B cell (primary cell): ENCODE results near the gene SMURF2. TPM values are rescaled to one million over a fixed set of nuclear protein-coding genes. Genes with fewer than 3 reads are reported as not detected.

ENCODE experiments used
- ATAC-seq: fragments of 200-7000 bp; cut with Tn5 transposase; one replicate; pipeline ENCODE4 v1.10.0; 2021; ENCODE audit warnings: low read depth, mild to moderate bottlenecking, moderate number of reproducible peaks, moderate library complexity
- CTCF ChIA-PET: fragments of 350-600 bp; sonication (Branson Sonifier 250); formaldehyde crosslinking; loops from one replicate; lab custom pipeline; 2021; ENCODE audit warnings: antibody characterized with exemption, inconsistent platforms; lab: Charles Lee
- POLR2A ChIA-PET: fragments of 350-600 bp; sonication (Branson Sonifier 250); formaldehyde crosslinking; loops from one replicate; lab custom pipeline; 2021; ENCODE audit warnings: antibody characterized with exemption; lab: Charles Lee
- DNase-seq: peaks from one replicate; pipeline ENCODE4 v3.0.0; 2013
- H2AFZ ChIP-seq: 2 replicates; pipeline ENCODE4 v1.6.1; 2012; ENCODE audit warnings: mild to moderate bottlenecking, low read depth, low read length; ENCODE audit not compliant: insufficient read depth, poor library complexity, severe bottlenecking
- H3K27ac ChIP-seq, 2 donors: 1 replicate in 1 of 2; 2 replicates in 1 of 2; pipeline ENCODE4 v1.5.1; 2012 to 2013; ENCODE audit warnings: low read length in 2 of 2, mild to moderate bottlenecking in 2 of 2, moderate library complexity in 1 of 2
- H3K27me3 ChIP-seq, 4 experiments: fragments of 200-600 bp in 1 of 4; sonication (generic) in 1 of 4; replicated peaks in 1 of 4; 1 replicate in 2 of 4; 2 replicates in 2 of 4; pipeline versions ENCODE4 v1.6.1 to v1.7.0; 2013 to 2016; ENCODE audit warnings: low read length in 3 of 4, mild to moderate bottlenecking in 2 of 4, mixed read lengths in 1 of 4, moderate library complexity in 1 of 4; ENCODE audit not compliant: insufficient read depth in 4 of 4, control insufficient read depth in 3 of 4; ENCODE audit errors: control extremely low read depth in 1 of 4
- H3K36me3 ChIP-seq, 2 experiments: replicated peaks in 1 of 2; 1 replicate in 1 of 2; 2 replicates in 1 of 2; pipeline versions ENCODE4 v1.6.1 to v1.7.1; 2013; ENCODE audit warnings: low read length in 1 of 2; ENCODE audit not compliant: insufficient read depth in 2 of 2, control insufficient read depth in 1 of 2; ENCODE audit errors: control extremely low read depth in 1 of 2, extremely low read depth in 1 of 2
- H3K4me1 ChIP-seq, 2 donors: fragments of 200-600 bp in 1 of 2; sonication (generic) in 1 of 2; 1 replicate in 1 of 2; 2 replicates in 1 of 2; pipeline versions ENCODE4 v1.5.1 to v1.6.1; 2013 to 2017; ENCODE audit warnings: low read length in 2 of 2; ENCODE audit not compliant: control insufficient read depth in 2 of 2, insufficient read depth in 2 of 2
- H3K4me2 ChIP-seq: replicated peaks from 2 replicates; pipeline ENCODE3; 2012; ENCODE audit warnings: mild to moderate bottlenecking, low read depth, low read length; ENCODE audit not compliant: poor library complexity, severe bottlenecking
- H3K4me3 ChIP-seq, 5 experiments: fragments of 200-600 bp in 1 of 5; sonication (generic) in 1 of 5; 1 replicate in 3 of 5; 2 replicates in 2 of 5; pipeline versions ENCODE4 v1.5.1 to v1.7.0; 2011 to 2016; ENCODE audit warnings: low read length in 4 of 5, mild to moderate bottlenecking in 4 of 5, low read depth in 2 of 5, control low read depth in 1 of 5, moderate library complexity in 1 of 5; ENCODE audit not compliant: insufficient read depth in 1 of 5; ENCODE audit errors: control extremely low read depth in 1 of 5, extremely low read depth in 1 of 5
- H3K79me2 ChIP-seq: fragments of 200-600 bp; sonication (generic); one replicate; pipeline ENCODE4 v1.6.0; 2016; ENCODE audit warnings: low read length; ENCODE audit not compliant: control insufficient read depth, insufficient read depth
- H3K9ac ChIP-seq: fragments of 200-600 bp; sonication (generic); 2 replicates; pipeline ENCODE4 v1.6.1; 2017; ENCODE audit warnings: mild to moderate bottlenecking, low read length, moderate library complexity
- H3K9me3 ChIP-seq, 3 donors: one replicate each; pipeline versions ENCODE4 v1.6.1 to v1.7.1; 2013; ENCODE audit warnings: low read length in 2 of 3; ENCODE audit not compliant: control insufficient read depth in 2 of 3, insufficient read depth in 1 of 3; ENCODE audit errors: control extremely low read depth in 1 of 3
- H4K20me1 ChIP-seq: 2 replicates; pipeline ENCODE4 v1.6.0; 2012; ENCODE audit warnings: mild to moderate bottlenecking, low read length; ENCODE audit not compliant: insufficient read depth, control insufficient read depth, poor library complexity, severe bottlenecking
- H3K27ac Mint-ChIP-seq: one replicate; pipeline ENCODE4 v1.8.0; 2021; ENCODE audit warnings: mixed read lengths
- H3K27me3 Mint-ChIP-seq: one replicate; pipeline ENCODE4 v1.8.0; 2021; ENCODE audit warnings: mixed read lengths
- H3K4me1 Mint-ChIP-seq: one replicate; pipeline ENCODE4 v1.8.0; 2021; ENCODE audit warnings: mixed read lengths
- H3K4me3 Mint-ChIP-seq: one replicate; pipeline ENCODE4 v1.8.0; 2021; ENCODE audit warnings: mixed read lengths
- H3K9me3 Mint-ChIP-seq: one replicate; pipeline ENCODE4 v1.8.0; 2022; ENCODE audit warnings: mixed read lengths; ENCODE audit not compliant: insufficient read depth
- EZH2 ChIP-seq: IDR thresholded peaks from 2 replicates; pipeline ENCODE4 v1.6.1; 2012; ENCODE audit warnings: borderline replicate concordance, low read depth, mild to moderate bottlenecking, moderate library complexity, low read length; ENCODE audit not compliant: insufficient read depth, poor library complexity, severe bottlenecking
- WGBS: methylation state at CpG from one replicate; pipeline ENCODE4 v1.1.5; 2013; ENCODE audit warnings: missing lambda C conversion rate; ENCODE audit not compliant: insufficient coverage; 5-methylcytosine and 5-hydroxymethylcytosine counted together
- intact Hi-C: fragments of 100-400 bp; cut with micrococcal nuclease; formaldehyde crosslinking; loops from one replicate; pipeline ENCODE4 v1.10.0; 2022
- polyA plus RNA-seq: library from polyadenylated mRNA; depleted of rRNA; stranded (reverse); fragments of >200 nt; gene quantifications from 2 replicates; pipeline ENCODE4 v1.2.3, GENCODE V29; 2012
- total RNA-seq, 2 donors: library from RNA; stranded (reverse); fragments of 120-200 nt in 1 of 2; gene quantifications; 1 replicate in 1 of 2; 2 replicates in 1 of 2; pipeline versions ENCODE4 v1.2.3 to v1.2.4, GENCODE V29; 2013 to 2022
- TF ChIP-seq, protein P1 (sequence below): fragments of 200-600 bp; IDR thresholded peaks from one replicate; pipeline ENCODE4 v1.8.0; 2022; ENCODE audit warnings: antibody characterized with exemption, mild to moderate bottlenecking

SMURF2 gene
- total and polyA plus RNA-seq, 2 donors (not counting 1 experiment from before 2014, with no cell fraction given) = 9.2 to 32.8 TPM

DNA sequence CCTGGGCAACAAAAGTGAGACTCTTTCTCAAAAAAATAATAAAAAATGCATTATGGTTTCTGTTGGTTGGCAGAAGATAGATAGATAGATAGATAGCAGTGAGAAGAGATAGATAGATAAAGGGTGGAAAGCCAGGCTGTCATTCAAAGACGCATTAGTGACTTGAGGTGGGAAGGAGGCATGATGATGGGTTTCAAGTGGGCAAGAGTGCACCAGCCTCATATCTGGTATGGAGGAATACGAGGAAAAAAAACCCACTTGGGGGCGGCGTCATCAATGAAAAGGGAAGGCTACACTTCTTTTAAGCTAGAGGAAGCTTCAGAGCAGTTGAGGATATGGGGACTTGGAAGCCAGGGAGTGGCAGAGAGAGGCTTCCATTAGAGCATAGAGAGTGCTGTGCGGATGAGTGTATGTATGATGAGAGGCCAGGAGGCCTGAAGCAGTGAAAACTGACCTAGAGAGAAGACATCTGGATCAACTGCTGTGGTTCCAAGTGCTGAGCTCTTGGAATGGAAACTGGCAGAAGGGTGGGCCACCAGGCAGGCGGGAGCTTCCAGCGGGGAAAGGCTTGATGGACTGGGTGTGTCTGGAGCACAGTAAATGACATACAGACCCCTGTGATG, 123.5 kb downstream of the SMURF2 start:
- Mint-ChIP-seq H3K4me3 (no peak overlapping the region), H3K27me3 (no peaks in the 10 kb centered on the region), H3K9me3 (no peaks in the 10 kb centered on the region), H3K27ac (no peak overlapping the region), H3K4me1 (no peaks in the 10 kb centered on the region)
- peaks cover 7 to 64% of the 10 kb centered on the region in 2 experiments for H3K36me3 ChIP-seq
- H3K4me1 ChIP-seq = no peaks in the 10 kb centered on the region
- CTCF ChIA-PET = interaction anchor here (0.9 to 1.7 kb wide), 3 partner anchors 13 to 112 kb away, joined by 3 to 4 read pairs (median 3); no protein-coding TSS in a partner anchor
- no peak overlapping the region for H3K9ac ChIP-seq
- H3K4me2 ChIP-seq = no peak overlapping the region
- ATAC-seq (no peak), DNase-seq (no peak)
- 97% methylated on average over 7 of the region's 7 CpGs for WGBS
- H3K79me2 ChIP-seq = no peaks in the 10 kb centered on the region
- POLR2A ChIA-PET = no interaction called here
- no peaks in the 10 kb centered on the region for H3K9me3 ChIP-seq
- H4K20me1 ChIP-seq = no peaks in the 10 kb centered on the region
- TF ChIP-seq, protein P1, sequence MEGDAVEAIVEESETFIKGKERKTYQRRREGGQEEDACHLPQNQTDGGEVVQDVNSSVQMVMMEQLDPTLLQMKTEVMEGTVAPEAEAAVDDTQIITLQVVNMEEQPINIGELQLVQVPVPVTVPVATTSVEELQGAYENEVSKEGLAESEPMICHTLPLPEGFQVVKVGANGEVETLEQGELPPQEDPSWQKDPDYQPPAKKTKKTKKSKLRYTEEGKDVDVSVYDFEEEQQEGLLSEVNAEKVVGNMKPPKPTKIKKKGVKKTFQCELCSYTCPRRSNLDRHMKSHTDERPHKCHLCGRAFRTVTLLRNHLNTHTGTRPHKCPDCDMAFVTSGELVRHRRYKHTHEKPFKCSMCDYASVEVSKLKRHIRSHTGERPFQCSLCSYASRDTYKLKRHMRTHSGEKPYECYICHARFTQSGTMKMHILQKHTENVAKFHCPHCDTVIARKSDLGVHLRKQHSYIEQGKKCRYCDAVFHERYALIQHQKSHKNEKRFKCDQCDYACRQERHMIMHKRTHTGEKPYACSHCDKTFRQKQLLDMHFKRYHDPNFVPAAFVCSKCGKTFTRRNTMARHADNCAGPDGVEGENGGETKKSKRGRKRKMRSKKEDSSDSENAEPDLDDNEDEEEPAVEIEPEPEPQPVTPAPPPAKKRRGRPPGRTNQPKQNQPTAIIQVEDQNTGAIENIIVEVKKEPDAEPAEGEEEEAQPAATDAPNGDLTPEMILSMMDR = no peak
- no peak for TF ChIP-seq EZH2
- intact Hi-C loops = no loop called here
- H3K27me3 ChIP-seq = no peaks in the 10 kb centered on the region
- no peak overlapping the region for H3K27ac ChIP-seq
- H3K4me3 ChIP-seq = no peak overlapping the region
- no peak overlapping the region for H2AFZ ChIP-seq

DNA sequence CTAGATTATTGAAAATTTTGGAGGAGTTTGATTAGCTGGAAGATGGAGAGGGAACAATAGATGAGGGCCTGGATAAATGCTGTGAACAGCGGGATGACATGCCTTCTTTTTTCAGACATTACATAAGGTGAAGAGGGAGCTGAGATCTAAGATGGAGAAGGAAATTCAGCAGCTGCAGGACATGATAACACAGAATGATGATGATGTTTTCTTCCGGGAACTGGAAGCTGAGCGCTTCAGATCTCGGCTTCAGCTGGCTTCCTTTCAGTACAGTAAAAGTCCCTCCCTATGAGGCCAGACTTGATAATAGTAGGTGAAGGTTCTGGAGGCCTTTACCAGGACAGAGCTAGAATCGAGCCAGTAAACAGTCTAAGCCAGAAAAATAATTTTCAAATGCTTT, 124.6 kb downstream of the SMURF2 start:
- CTCF ChIA-PET = interaction anchor here (0.6 to 0.9 kb wide), 2 partner anchors 30 to 113 kb away, joined by 3 read pairs; no protein-coding TSS in a partner anchor
- no peak for TF ChIP-seq EZH2
- TF ChIP-seq, protein P1 = no peak
- POLR2A ChIA-PET = no interaction called here

More for the DNA sequence above, 124.6 kb downstream of the SMURF2 start:
- H3K79me2 ChIP-seq = no peaks in the 10 kb centered on the region
- H3K4me2 ChIP-seq = no peak overlapping the region
- H3K9me3 Mint-ChIP-seq = no peaks in the 10 kb centered on the region
- no peak overlapping the region for H3K4me3 Mint-ChIP-seq
- peaks cover 7 to 75% of the 10 kb centered on the region in 2 experiments for H3K36me3 ChIP-seq
- no peaks in the 10 kb centered on the region for H4K20me1 ChIP-seq
- H3K27me3 ChIP-seq = no peaks in the 10 kb centered on the region
- H3K4me1 Mint-ChIP-seq = no peaks in the 10 kb centered on the region
- no peak overlapping the region for H3K4me3 ChIP-seq
- DNase-seq (no peak), ATAC-seq (no peak)
- H3K27ac Mint-ChIP-seq = no peak overlapping the region
- H3K27ac ChIP-seq = no peak overlapping the region
- no peaks in the 10 kb centered on the region for H3K27me3 Mint-ChIP-seq
- WGBS = 100% methylated on average over 1 of the region's 5 CpGs
- intact Hi-C loops = no loop called here
- no peaks in the 10 kb centered on the region for H3K9me3 ChIP-seq
- no peak overlapping the region for H3K9ac ChIP-seq
- no peaks in the 10 kb centered on the region for H3K4me1 ChIP-seq
- no peak overlapping the region for H2AFZ ChIP-seq
